LNCAP (cell line): ENCODE measurements around the gene FZR1.

Experiments
- TF ChIP-seq, protein P1 (sequence below): fragments of 450-650 bp; IDR thresholded peaks from 2 replicates; pipeline ENCODE4 v1.5.1; 2017; ENCODE audit warnings: mild to moderate bottlenecking

The FZR1 gene

DNA sequence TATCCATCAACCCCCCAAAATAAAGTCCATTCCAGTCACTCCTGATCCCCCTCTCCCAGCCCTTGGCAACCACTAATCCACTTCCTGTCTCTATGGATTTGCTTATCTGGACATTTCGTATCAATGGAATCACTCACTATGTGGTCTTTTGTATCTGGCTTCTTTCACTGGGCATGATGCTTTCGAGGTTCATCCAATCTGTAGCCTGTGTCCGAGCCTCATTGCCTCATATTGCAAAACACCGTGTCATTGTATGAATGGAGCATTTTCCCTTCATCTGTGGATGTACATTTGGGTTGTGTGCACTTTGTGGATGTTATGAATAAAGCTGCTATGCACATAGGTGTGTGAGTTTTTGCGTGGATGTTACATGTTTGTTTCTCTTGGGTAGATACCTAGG, 1.4 kb upstream of the FZR1 start:
- TF ChIP-seq, protein P1, sequence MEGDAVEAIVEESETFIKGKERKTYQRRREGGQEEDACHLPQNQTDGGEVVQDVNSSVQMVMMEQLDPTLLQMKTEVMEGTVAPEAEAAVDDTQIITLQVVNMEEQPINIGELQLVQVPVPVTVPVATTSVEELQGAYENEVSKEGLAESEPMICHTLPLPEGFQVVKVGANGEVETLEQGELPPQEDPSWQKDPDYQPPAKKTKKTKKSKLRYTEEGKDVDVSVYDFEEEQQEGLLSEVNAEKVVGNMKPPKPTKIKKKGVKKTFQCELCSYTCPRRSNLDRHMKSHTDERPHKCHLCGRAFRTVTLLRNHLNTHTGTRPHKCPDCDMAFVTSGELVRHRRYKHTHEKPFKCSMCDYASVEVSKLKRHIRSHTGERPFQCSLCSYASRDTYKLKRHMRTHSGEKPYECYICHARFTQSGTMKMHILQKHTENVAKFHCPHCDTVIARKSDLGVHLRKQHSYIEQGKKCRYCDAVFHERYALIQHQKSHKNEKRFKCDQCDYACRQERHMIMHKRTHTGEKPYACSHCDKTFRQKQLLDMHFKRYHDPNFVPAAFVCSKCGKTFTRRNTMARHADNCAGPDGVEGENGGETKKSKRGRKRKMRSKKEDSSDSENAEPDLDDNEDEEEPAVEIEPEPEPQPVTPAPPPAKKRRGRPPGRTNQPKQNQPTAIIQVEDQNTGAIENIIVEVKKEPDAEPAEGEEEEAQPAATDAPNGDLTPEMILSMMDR = no peak

DNA sequence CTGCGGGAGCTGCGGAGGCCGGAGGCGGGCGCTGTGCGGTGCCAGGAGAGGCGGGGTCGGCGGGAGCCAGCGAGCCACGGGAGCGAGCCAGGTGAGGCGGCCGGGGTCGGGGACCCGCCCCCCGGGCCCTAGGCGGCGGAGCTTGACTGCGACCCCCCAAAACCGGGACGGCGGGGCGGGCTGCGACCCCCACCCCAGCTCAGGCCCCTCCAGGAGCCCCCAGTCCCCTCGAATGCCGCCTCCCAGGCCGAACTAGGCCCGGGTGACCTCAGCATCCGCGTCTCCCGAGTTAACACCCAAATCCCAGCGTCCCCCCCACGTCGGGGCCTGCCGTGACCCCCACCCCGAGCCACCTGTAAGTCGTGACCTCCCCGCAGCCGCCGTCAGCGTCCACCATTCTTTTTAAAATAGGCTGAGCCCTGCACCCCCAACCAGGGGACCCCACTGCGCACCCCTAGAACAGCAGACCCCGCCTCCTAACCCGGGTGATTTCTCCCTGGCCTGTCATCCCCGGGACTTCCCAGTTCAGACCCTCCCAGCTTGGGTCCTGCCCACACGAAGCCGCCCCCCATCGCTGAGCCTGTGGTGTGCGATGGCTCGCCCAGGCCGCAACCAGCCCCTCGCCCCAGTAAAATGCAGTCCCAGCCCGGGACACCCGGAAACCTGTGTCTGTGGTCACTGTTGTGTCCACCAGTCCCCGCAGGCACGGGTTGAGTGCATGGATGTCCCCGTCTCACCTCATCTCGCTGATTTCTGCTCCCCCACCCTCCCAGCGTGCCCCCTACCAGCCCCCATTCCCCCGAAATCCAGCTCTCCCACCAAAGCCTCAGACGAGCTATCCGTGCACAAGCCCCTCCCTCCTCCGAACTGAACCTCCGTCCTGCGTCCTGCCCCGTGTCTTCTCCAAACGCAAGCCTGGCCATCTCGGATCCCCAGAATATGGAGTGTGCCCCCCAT, 551 bp downstream of the FZR1 start:
- TF ChIP-seq, protein P1 = no peak

DNA sequence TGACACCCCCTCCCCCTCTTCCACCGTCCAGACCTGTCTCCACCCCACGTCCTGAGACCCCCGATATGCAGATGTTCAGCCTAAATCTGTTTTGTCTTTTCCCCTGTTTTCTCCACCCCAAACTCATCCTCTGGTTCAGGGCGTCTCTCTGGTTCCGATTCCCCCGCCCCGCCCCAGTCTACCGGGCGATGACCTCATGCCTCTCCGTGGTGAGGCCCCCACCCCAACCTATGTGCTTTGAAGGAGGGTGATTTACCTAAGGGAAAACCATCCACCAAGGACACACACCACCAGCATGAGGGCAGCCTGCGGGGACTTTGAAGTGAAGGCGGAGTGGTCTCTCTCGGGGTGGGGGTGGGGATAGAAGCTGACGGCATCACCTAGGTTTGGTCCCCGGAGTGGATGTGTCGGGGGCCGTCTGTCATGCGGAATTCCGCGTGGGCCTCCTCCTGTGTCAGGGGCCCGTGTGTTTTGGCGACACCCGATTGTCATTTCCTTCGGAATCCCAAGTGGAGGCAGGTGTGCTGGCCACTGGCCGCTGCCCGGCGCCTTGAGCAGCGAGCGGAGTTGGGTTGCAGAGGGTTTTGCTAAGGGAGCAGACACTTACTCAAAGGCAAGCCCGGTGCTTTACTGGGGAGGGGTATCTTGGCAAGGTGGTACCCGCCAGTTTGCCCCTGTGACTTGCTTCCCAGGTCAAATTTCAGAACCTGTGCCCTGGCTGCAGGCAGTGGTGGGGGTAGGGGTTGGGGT, 1.4 kb downstream of the FZR1 start:
- TF ChIP-seq, protein P1 = no peak

DNA sequence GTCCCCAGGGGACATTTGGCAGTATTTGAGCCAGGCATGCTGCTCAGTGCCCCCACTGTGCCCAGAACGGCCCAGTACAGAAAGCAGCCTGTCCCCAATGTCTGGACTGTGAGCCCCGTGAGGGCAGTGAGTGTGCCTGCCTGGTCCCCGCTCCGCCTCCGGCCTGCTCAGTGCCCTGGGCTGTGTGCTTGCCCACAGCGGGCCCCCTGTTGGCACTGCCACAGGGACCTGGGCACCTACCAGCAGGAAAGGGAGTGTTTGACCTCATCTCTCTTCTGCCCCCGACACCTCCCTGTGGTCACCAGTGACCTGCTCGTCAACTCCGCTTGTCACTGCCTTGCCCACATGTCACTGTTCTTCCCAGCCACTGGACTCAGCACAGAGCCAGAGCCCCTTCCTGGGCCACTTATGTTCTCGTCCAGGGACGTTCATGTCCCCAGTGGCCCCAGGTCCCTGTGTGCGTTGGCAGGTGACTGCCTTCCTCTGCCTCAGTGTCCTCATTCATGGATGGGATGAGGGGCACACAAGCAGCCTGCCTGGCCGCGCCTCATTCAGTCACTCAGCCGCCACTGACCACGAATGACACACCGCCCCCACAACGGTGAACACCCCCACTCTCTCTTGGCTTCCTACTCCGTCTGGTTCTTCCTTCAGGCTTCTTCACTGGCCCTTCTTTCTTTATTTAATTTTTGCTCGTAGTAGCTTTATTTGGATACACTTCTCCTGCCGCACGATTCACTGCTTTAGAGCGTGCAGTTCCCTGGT, 2.8 kb downstream of the FZR1 start:
- TF ChIP-seq, protein P1 = no peak

DNA sequence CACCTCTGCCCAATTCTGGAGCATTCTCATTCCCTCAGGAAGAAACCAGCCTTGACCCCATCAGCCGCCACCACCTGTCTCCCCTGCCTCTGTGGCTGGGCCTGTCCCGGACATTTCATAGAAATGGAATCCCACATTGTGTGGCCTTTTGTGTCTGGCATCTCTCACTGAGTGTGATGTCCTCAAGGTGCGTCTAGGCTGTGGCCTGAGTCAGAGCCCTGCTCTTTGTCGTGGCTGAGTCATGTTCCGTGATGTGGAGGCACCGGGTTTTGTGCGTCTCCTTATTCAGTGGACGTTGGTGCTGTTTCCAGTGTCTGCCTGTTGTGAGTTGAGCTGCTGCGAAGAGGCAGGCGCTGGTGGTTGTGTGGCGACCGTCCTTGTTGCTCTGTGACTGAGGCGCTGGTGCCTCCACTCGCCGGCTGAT, 3.5 kb downstream of the FZR1 start:
- TF ChIP-seq, protein P1 = no peak

DNA sequence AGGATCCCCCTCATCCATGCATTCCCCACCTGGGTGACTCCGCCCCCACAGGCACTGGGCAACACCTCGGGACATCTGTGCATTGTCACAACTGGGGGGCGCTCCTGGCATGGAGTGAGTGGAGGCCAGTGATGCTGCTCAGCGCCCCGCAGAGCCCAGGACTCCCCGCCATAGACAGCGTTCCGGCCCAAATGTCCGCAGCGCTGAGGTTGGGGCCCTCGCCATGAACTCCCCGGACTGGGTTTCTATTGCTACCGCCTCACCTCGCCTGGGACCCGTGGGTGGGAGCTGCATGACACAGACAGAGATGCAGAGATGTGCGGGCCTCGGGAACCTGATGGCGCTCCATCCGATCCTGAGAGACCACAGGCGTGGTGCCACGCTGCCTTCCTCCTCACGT, 4.6 kb downstream of the FZR1 start:
- TF ChIP-seq, protein P1 = no peak
